SK-N-SH treated with all-trans-retinoic acid at 6 μM for 48 hours (cell line): ENCODE results near the gene TEAD1.

ENCODE experiments used
- ATAC-seq: fragments of 200-7000 bp; cut with Tn5 transposase; 3 replicates; pipeline ENCODE4 v1.9.1; 2020; ENCODE audit warnings: mild to moderate bottlenecking, moderate library complexity
- BACH2 ChIP-seq: fragments of 250-450 bp; sonication (Bioruptor Pico); IDR thresholded peaks from 2 replicates; pipeline ENCODE4 v1.9.0; 2021; ENCODE audit warnings: mild to moderate bottlenecking, borderline replicate concordance
- CREB5 ChIP-seq: fragments of 250-450 bp; sonication (Bioruptor Pico); IDR thresholded peaks from 2 replicates; pipeline ENCODE4 v1.5.1; 2020; ENCODE audit warnings: low read depth, mild to moderate bottlenecking, moderate library complexity
- CSDC2 ChIP-seq: fragments of 250-450 bp; sonication (Bioruptor Pico); IDR thresholded peaks from 2 replicates; pipeline ENCODE4 v1.5.0; 2020; ENCODE audit warnings: mild to moderate bottlenecking, moderate library complexity
- CSRNP3 ChIP-seq: fragments of 250-450 bp; sonication (Bioruptor Pico); IDR thresholded peaks from 2 replicates; pipeline ENCODE4 v1.5.1; 2021; ENCODE audit warnings: mild to moderate bottlenecking, moderate library complexity
- ESRRG ChIP-seq: fragments of 250-450 bp; sonication (Bioruptor Pico); IDR thresholded peaks from 2 replicates; pipeline ENCODE4 v1.6.1; 2021; ENCODE audit warnings: mild to moderate bottlenecking
- GLIS3 ChIP-seq: fragments of 250-450 bp; sonication (Bioruptor Pico); IDR thresholded peaks from 2 replicates; pipeline ENCODE4 v1.5.0; 2020; ENCODE audit warnings: mild to moderate bottlenecking, moderate library complexity
- ISL1 ChIP-seq: fragments of 250-450 bp; sonication (Bioruptor Pico); IDR thresholded peaks from 2 replicates; pipeline ENCODE4 v2.1.2; 2022; ENCODE audit warnings: mild to moderate bottlenecking, moderate library complexity
- OSR1 ChIP-seq: fragments of 250-450 bp; sonication (Bioruptor Pico); IDR thresholded peaks from 2 replicates; pipeline ENCODE4 v1.8.0; 2022; ENCODE audit warnings: moderate library complexity, mild to moderate bottlenecking, inconsistent platforms
- PATZ1 ChIP-seq: fragments of 250-450 bp; sonication (Bioruptor Pico); IDR thresholded peaks from 2 replicates; pipeline ENCODE4 v1.8.0; 2020; ENCODE audit warnings: mild to moderate bottlenecking, moderate library complexity, borderline replicate concordance
- POU6F1 ChIP-seq: fragments of 250-450 bp; sonication (Bioruptor Pico); IDR thresholded peaks from 2 replicates; pipeline ENCODE4 v1.8.0; 2021; ENCODE audit warnings: low read depth, mild to moderate bottlenecking, moderate library complexity, borderline replicate concordance
- PPARA ChIP-seq: fragments of 250-450 bp; sonication (Bioruptor Pico); IDR thresholded peaks from 2 replicates; pipeline ENCODE4 v1.5.0; 2020; ENCODE audit warnings: mild to moderate bottlenecking, borderline replicate concordance
- RARB ChIP-seq: fragments of 250-450 bp; sonication (Bioruptor Pico); IDR thresholded peaks from 2 replicates; pipeline ENCODE4 v1.8.0; 2021; ENCODE audit warnings: mild to moderate bottlenecking, moderate library complexity
- SNAI2 ChIP-seq: fragments of 250-450 bp; sonication (Bioruptor Pico); IDR thresholded peaks from 2 replicates; pipeline ENCODE4 v1.5.0; 2020; ENCODE audit warnings: mild to moderate bottlenecking, moderate library complexity
- TOX ChIP-seq: fragments of 250-450 bp; sonication (Bioruptor Pico); IDR thresholded peaks from 2 replicates; pipeline ENCODE4 v1.8.0; 2021; ENCODE audit warnings: mild to moderate bottlenecking, moderate library complexity, borderline replicate concordance
- TSHZ2 ChIP-seq: fragments of 250-450 bp; sonication (Bioruptor Pico); IDR thresholded peaks from 2 replicates; pipeline ENCODE4 v1.5.0; 2020; ENCODE audit warnings: mild to moderate bottlenecking, moderate library complexity
- ZC3H10 ChIP-seq: fragments of 250-450 bp; sonication (Bioruptor Pico); IDR thresholded peaks from 2 replicates; pipeline ENCODE4 v1.5.1; 2021; ENCODE audit warnings: mild to moderate bottlenecking, moderate library complexity
- ZFP3 ChIP-seq: fragments of 250-450 bp; sonication (Bioruptor Pico); IDR thresholded peaks from 2 replicates; pipeline ENCODE4 v1.5.0; 2020; ENCODE audit warnings: mild to moderate bottlenecking, moderate library complexity
- ZNF70 ChIP-seq: fragments of 450-650 bp; formaldehyde crosslinking; IDR thresholded peaks from 2 replicates; pipeline ENCODE4 v1.5.0; 2020; ENCODE audit warnings: mild to moderate bottlenecking, moderate library complexity
- ZNF8 ChIP-seq: fragments of 450-650 bp; formaldehyde crosslinking; IDR thresholded peaks from 2 replicates; pipeline ENCODE4 v1.5.0; 2020; ENCODE audit warnings: mild to moderate bottlenecking, moderate library complexity

The TEAD1 gene

GRCh38 chr11:12682288-12682687 is 8.1 kb downstream of the TEAD1 start:
- no peak for ATAC-seq
- TF ChIP-seq TOX (CRISPR knock-in tag) (no peak), ZNF8 (CRISPR knock-in tag) (no peak), ZFP3 (no peak), PATZ1 (no peak), OSR1 (CRISPR knock-in tag) (no peak), TSHZ2 (no peak), SNAI2 (CRISPR knock-in tag) (no peak), CSDC2 (CRISPR knock-in tag) (no peak), ESRRG (CRISPR knock-in tag) (no peak), CSRNP3 (CRISPR knock-in tag) (no peak), ZNF70 (CRISPR knock-in tag) (no peak)

- ATAC-seq, result no peak
- TF ChIP-seq OSR1 (CRISPR knock-in tag) (no peak), CREB5 (CRISPR knock-in tag) (no peak), ISL1 (no peak), GLIS3 (no peak), TOX (CRISPR knock-in tag) (no peak), BACH2 (no peak), PATZ1 (no peak), ZFP3 (no peak), CSRNP3 (CRISPR knock-in tag) (no peak), ZC3H10 (CRISPR knock-in tag) (no peak), RARB (no peak), CSDC2 (CRISPR knock-in tag) (no peak), ESRRG (CRISPR knock-in tag) (no peak), PPARA (CRISPR knock-in tag) (no peak), ZNF70 (CRISPR knock-in tag) (no peak), POU6F1 (CRISPR knock-in tag) (no peak)
- TF ChIP-seq, all 23 proteins: peak for 0
Observed at GRCh38 chr11:12682737-12683500, 8.7 kb downstream of the TEAD1 start.
